A549 treated with GW870086 at 1 μM for 4 hours (cell line): Measurements from ENCODE around the gene H19. TPM values are rescaled to one million over a fixed set of nuclear protein-coding genes. Genes with fewer than 3 reads are reported as not detected.

Experiments used
- total RNA-seq: library from RNA; stranded (reverse); fragments of 200-300 nt; extraction: Qiagen RNA extraction; gene quantifications from 5 replicates; pipeline ENCODE4 v1.2.3, GENCODE V29; 2022; ENCODE audit warnings: low read depth

The H19 gene
- total RNA-seq, result 8.3 to 20.6 TPM (median 14.5 TPM) in 5 replicates

GRCh38 chr11:1997755-1998154 lies at the start of gene H19:
H19 (minus strand) TSS chr11:1997842.

GRCh38 chr11:1946812-1947484 lies 50.7 kb downstream of the H19 start, which contains the start of gene MRPL23:
MRPL23 (plus strand) TSS chr11:1947332; CDS start chr11:1947363, 31 bp downstream.

Other genes starting within 250 kb of the H19 start
- gene IFITM10, start 247.2 kb downstream of the H19 start, total RNA-seq, result 0.96 to 2.1 TPM (median 1.2 TPM) in 5 replicates
- 357 to 564 TPM (median 482 TPM) in 5 replicates for gene CTSD, start 233.9 kb downstream of the H19 start, total RNA-seq
- gene SYT8, start 162.9 kb downstream of the H19 start, total RNA-seq, result 0.21 to 1.00 TPM (median 0.36 TPM) in 5 replicates
- gene TNNI2, start 158.9 kb downstream of the H19 start, total RNA-seq, result 0.39 TPM in 1 of 5 replicates, not detected in the others
- gene LSP1, start 144.8 kb downstream of the H19 start, total RNA-seq, result 1.2 to 3.2 TPM (median 2.2 TPM) in 5 replicates
- gene PRR33, start 105.9 kb downstream of the H19 start, total RNA-seq, result not detected in 5 replicates
- 0.13 to 0.16 TPM (median 0.14 TPM) in 3 of 5 replicates, not detected in the others for gene TNNT3, start 78.1 kb downstream of the H19 start, total RNA-seq
- gene MRPL23, start 50.5 kb downstream of the H19 start, total RNA-seq, result 144 to 164 TPM (median 156 TPM) in 5 replicates
- gene IGF2, start 141.5 kb upstream of the H19 start, total RNA-seq, result 2.3 to 3.5 TPM (median 3.1 TPM) in 5 replicates
- gene INS, start 163.4 kb upstream of the H19 start, total RNA-seq, result not detected in 5 replicates
- not detected in 5 replicates for gene TH, start 174.0 kb upstream of the H19 start, total RNA-seq